ENCODE results near the gene IL18R1. TPM values are rescaled to one million over a fixed set of nuclear protein-coding genes. Genes with fewer than 3 reads are reported as not detected.

IL18R1 gene
- total RNA-seq, 6 experiments from 2014 or later: 5.5 to 11.2 (median 8.1) TPM

GRCh38 chr2:102435741-102436140, 80.1 kb downstream of the IL18R1 start:
- Histone ChIP-seq H3K27me3 (no peaks in the 10 kb centered on the region), H3K27ac (no peak overlapping the region), H3K4me1 (no peaks in the 10 kb centered on the region), H3K9me3 (no peaks in the 10 kb centered on the region), H3K4me3 (no peak overlapping the region), H3K36me3 (no peaks in the 10 kb centered on the region)
- 78% methylated on average over 2 of the region's 2 CpGs for WGBS (ENCODE audit: insufficient coverage, low coverage, low lambda C conversion rate, missing lambda C conversion rate)
- intact Hi-C loops (cut with DNase I): no loop called here
- DNase-seq (no peak), ATAC-seq (no peak)
- no peak for TF ChIP-seq POLR2A (IDR thresholded peaks at IDR 0.05)
- no peak for TF ChIP-seq CTCF (IDR thresholded peaks at IDR 0.05)

DNA sequence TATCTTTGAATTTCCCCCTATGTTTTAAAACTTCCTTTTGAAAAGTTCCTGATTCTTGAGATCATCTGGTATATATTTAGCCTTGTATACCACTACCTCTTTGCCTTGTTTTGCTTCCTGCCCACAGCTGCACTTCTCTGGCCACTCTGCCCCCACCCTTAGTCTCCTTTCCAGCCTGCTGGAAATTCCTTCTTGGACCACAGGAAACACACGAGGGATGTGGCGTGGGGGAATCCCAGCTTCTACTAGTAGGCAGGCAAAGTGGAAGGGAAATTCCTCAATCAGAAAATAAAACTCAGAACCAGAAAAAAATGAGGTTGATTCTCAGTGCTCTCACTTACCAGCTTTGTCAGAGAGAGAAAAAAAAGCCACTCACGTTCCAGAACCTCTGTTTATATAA, 80.7 kb downstream of the IL18R1 start:
- H3K27ac ChIP-seq: no peak overlapping the region
- TF ChIP-seq CTCF (IDR thresholded peaks at IDR 0.05): no peak
- no peak for TF ChIP-seq POLR2A (IDR thresholded peaks at IDR 0.05)
- intact Hi-C loops (cut with DNase I): no loop called here
- H3K27me3 ChIP-seq: no peaks in the 10 kb centered on the region
- H3K9me3 ChIP-seq: no peaks in the 10 kb centered on the region
- no peaks in the 10 kb centered on the region for H3K36me3 ChIP-seq
- WGBS (ENCODE audit: insufficient coverage, low coverage, low lambda C conversion rate, missing lambda C conversion rate): 10% methylated on average over 3 of the region's 3 CpGs
- H3K4me1 ChIP-seq: no peaks in the 10 kb centered on the region
- ATAC-seq (peak in 2 of 4 donors; percentile 27 to 71), DNase-seq (no peak)
- H3K4me3 ChIP-seq: no peak overlapping the region

GRCh38 chr2:102437122-102437521, 81.5 kb downstream of the IL18R1 start:
- no peak overlapping the region for H3K4me3 ChIP-seq
- no peak for DNase-seq
- ATAC-seq: no peak
- intact Hi-C loops (cut with DNase I): no loop called here
- 77% methylated on average over 4 of the region's 4 CpGs for WGBS (ENCODE audit: insufficient coverage, low coverage, low lambda C conversion rate, missing lambda C conversion rate)
- no peaks in the 10 kb centered on the region for H3K36me3 ChIP-seq
- H3K9me3 ChIP-seq: no peaks in the 10 kb centered on the region
- no peaks in the 10 kb centered on the region for H3K4me1 ChIP-seq
- no peaks in the 10 kb centered on the region for H3K27me3 ChIP-seq
- TF ChIP-seq POLR2A (IDR thresholded peaks at IDR 0.05): no peak
- no peak for TF ChIP-seq CTCF (IDR thresholded peaks at IDR 0.05)
- no peak overlapping the region for H3K27ac ChIP-seq

DNA sequence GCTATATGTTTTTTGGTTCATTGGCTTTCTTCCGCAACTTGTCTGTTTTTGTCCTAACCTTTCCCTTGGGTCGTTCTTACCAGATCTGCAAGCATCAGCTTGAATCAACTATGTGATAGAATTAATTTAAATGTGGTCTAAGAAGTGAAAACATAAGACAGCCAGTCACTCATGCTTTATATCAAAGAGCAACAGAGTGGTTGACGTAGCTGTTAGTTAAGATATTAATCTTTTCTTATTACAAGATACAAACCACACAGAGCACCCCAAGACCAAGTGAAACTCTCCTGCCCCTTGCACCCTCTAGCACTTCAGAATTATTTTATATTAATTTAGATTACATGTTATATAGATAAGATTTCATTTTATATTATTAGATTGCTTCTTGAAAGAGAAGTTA, 82.5 kb downstream of the IL18R1 start:
- TF ChIP-seq CTCF (IDR thresholded peaks at IDR 0.05): no peak
- no peaks in the 10 kb centered on the region for H3K27me3 ChIP-seq
- DNase-seq (no peak), ATAC-seq (no peak)
- H3K4me1 ChIP-seq: no peaks in the 10 kb centered on the region
- H3K9me3 ChIP-seq: no peaks in the 10 kb centered on the region
- intact Hi-C loops (cut with DNase I): no loop called here
- no peak overlapping the region for H3K4me3 ChIP-seq
- 63% methylated on average over 3 of the region's 3 CpGs for WGBS (ENCODE audit: insufficient coverage, low coverage, low lambda C conversion rate, missing lambda C conversion rate)
- no peaks in the 10 kb centered on the region for H3K36me3 ChIP-seq
- no peak overlapping the region for H3K27ac ChIP-seq

GRCh38 chr2:102438578-102438977, 83.0 kb downstream of the IL18R1 start:
- 91% methylated on average over 2 of the region's 2 CpGs for WGBS (ENCODE audit: insufficient coverage, low coverage, low lambda C conversion rate, missing lambda C conversion rate)
- H3K36me3 ChIP-seq: no peaks in the 10 kb centered on the region
- DNase-seq (no peak), ATAC-seq (no peak)
- H3K27ac ChIP-seq: no peak overlapping the region
- no peaks in the 10 kb centered on the region for H3K27me3 ChIP-seq
- TF ChIP-seq POLR2A (IDR thresholded peaks at IDR 0.05) (no peak), CTCF (IDR thresholded peaks at IDR 0.05) (no peak)
- no peak overlapping the region for H3K4me3 ChIP-seq
- no peaks in the 10 kb centered on the region for H3K9me3 ChIP-seq
- intact Hi-C loops (cut with DNase I): no loop called here
- H3K4me1 ChIP-seq: no peaks in the 10 kb centered on the region
